SH-SY5Y (cell line): ENCODE results near the gene AKR7A3.

Experiments used
- GATA2 ChIP-seq: IDR thresholded peaks from 2 replicates; pipeline ENCODE4 v1.6.1; 2011; ENCODE audit warnings: mild to moderate bottlenecking, low read depth, low read length
- GATA3 ChIP-seq: IDR thresholded peaks from 2 replicates; pipeline ENCODE4 v1.6.1; 2011; ENCODE audit warnings: low read depth, mild to moderate bottlenecking, low read length, moderate library complexity

- no peak; the same call in 1 of the 2 replicates for TF ChIP-seq GATA2
- no peak for TF ChIP-seq GATA3
Observed at GRCh38 chr1:19311931-19312781, 23.6 kb upstream of the AKR7A3 start, which contains the start of the genes AKR7A2 and SLC66A1.
